Kidney (tissue), 14 donors: ENCODE results near the gene IL17RB. TPM values are rescaled to one million over a fixed set of nuclear protein-coding genes. Genes with fewer than 3 reads are reported as not detected.

Experiments used
- DNase-seq, 5 donors: peaks; one replicate each; pipeline ENCODE4 v3.0.0-alpha.2; 2013 to 2020
- FAIRE-seq: peaks from 2 replicates; lab custom pipeline; 2012; peaks lifted over from hg19 to GRCh38; lab: Jason Lieb, UNC
- H3K27ac ChIP-seq, 2 donors: one replicate each; pipeline ENCODE4 v1.7.0; 2013; ENCODE audit warnings: low read depth in 2 of 2, low read length in 2 of 2, inconsistent platforms in 1 of 2
- H3K27me3 ChIP-seq: one replicate; pipeline ENCODE4 v1.7.1; 2013; ENCODE audit warnings: low read length, inconsistent platforms; ENCODE audit not compliant: control insufficient read depth, insufficient read depth
- H3K36me3 ChIP-seq, 3 donors: one replicate each; pipeline versions ENCODE4 v1.7.0 to v1.7.1; 2013; ENCODE audit warnings: low read length in 3 of 3, control low read depth in 1 of 3, inconsistent platforms in 1 of 3; ENCODE audit not compliant: insufficient read depth in 3 of 3, control insufficient read depth in 2 of 3
- H3K4me1 ChIP-seq, 3 donors: one replicate each; pipeline versions ENCODE4 v1.7.0 to v1.7.1; 2013; ENCODE audit warnings: low read length in 3 of 3, inconsistent platforms in 1 of 3, low read depth in 1 of 3; ENCODE audit not compliant: control insufficient read depth in 2 of 3, insufficient read depth in 2 of 3
- H3K4me3 ChIP-seq, 3 donors: one replicate each; pipeline versions ENCODE4 v1.7.0 to v1.8.1; 2013; ENCODE audit warnings: low read length in 3 of 3, control low read depth in 1 of 3, inconsistent platforms in 1 of 3
- H3K9ac ChIP-seq, 3 donors: one replicate each; pipeline versions ENCODE4 v1.7.0 to v1.7.1; 2013; ENCODE audit warnings: low read length in 3 of 3, control low read depth in 1 of 3, inconsistent platforms in 1 of 3
- H3K9me3 ChIP-seq, 3 donors: one replicate each; pipeline versions ENCODE4 v1.7.0 to v1.7.1; 2013; ENCODE audit warnings: low read length in 3 of 3, control low read depth in 1 of 3, inconsistent platforms in 1 of 3; ENCODE audit not compliant: control insufficient read depth in 2 of 3, insufficient read depth in 1 of 3
- CTCF ChIP-seq: IDR thresholded peaks from 3 replicates; pipeline ENCODE4 v1.5.1; 2012; ENCODE audit warnings: mild to moderate bottlenecking, moderate library complexity, borderline replicate concordance; ENCODE audit not compliant: insufficient read depth; ENCODE audit errors: extremely low read depth
- intact Hi-C: fragments of 100-400 bp; cut with DNase I; formaldehyde crosslinking; loops from one replicate; pipeline ENCODE4 v1.11.1; 2022
- polyA plus RNA-seq: library from polyadenylated mRNA; stranded (reverse); fragments of 350-450 nt; fragmentation: Illumina TruSeq; extraction: RNeasy Lipid Tissue Mini Kit (QIAGEN cat#74804); gene quantifications from one replicate; pipeline ENCODE4 v1.2.3, GENCODE V29; 2014; ENCODE audit warnings: low read depth, low replicate concordance; ENCODE audit not compliant: insufficient read depth
- total RNA-seq: library from RNA; stranded (reverse); fragmentation: NEBNext Ultra II Directional; extraction: Animal tissue kit (Norgen Biotek cat#: 25700); gene quantifications from one replicate; pipeline ENCODE4 v1.2.1, GENCODE V29; 2021
- donor health status: control.
- donor health status: control.
- donor health status: control.
- donor health status: control.
- donor health status: control.
- donor health status: DM: yes; HTN: yes; CAD: no.
- donor health status: Normal renal cell carcinoma (clear cell type).

IL17RB gene
- total and polyA plus RNA-seq, 2 donors from 2014 or later: 27.7 to 87.4 TPM

- H3K9ac ChIP-seq: no peak overlapping the region
- TF ChIP-seq CTCF: no peak
- H3K27ac ChIP-seq: no peak overlapping the region
- FAIRE-seq (no peak), DNase-seq (peak in 1 of 5 donors; percentile 27)
- no peak overlapping the region for H3K4me3 ChIP-seq
- no peaks in the 10 kb centered on the region for H3K27me3 ChIP-seq
- intact Hi-C loops: no loop called here
- H3K36me3 ChIP-seq: peaks cover 0 to 45% (median 22%) of the 10 kb centered on the region in 3 donors
- no peaks in the 10 kb centered on the region for H3K4me1 ChIP-seq
- H3K9me3 ChIP-seq: no peaks in the 10 kb centered on the region
These were observed 29.2 kb upstream of the IL17RB start for GRCh38 chr3:53817211-53817610.

- no peak for FAIRE-seq
These were observed 28.6 kb upstream of the IL17RB start for GRCh38 chr3:53817809-53818208.

DNA sequence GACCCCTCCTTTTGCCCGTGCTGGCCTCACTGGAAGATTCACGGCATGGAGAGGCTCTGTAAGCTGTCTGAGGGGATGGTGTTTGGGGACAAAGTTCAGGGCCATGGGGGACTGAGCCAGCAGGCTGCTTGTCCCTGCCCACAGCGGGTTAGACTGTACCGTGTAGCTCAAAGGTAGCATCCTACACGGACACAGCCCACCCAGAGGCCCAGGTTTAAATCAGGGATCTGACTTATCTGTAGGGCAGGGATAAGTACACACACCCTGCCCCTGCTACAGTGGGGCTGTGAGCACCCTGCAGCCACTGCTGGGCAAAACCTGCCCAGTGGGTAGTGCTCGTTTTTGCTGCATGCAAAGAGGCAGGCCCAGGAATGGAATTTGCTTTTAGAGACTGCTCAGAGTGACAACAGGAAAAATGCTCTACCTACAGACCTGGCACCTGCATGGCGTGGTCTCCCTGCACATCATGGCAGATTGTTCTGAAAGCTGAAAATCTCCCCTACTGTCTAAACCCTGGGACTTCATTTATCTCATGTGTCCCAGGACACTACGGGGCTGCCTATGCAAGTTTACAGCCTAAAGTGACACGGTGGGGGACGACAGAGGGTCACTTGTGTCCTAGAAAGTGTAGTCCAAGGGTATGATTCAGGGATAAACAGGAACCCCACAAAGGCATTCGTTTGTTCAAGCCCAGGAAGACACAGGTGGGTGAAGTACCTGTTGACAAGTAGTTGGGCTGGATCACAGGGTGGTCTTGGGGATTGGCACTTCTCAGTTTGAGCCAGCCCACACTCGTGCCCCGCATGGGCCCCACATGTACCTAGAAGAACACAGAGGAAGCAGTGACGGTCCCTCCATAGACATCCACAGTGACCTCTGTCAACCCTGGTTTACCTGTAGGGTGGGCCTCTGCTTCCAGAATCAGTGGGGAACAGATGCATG is 27.9 kb upstream of the IL17RB start:
- H3K9me3 ChIP-seq: no peaks in the 10 kb centered on the region
- no peak overlapping the region for H3K9ac ChIP-seq
- intact Hi-C loops: no loop called here
- FAIRE-seq: no peak
- no peak overlapping the region for H3K27ac ChIP-seq
- no peak overlapping the region for H3K4me3 ChIP-seq
- H3K36me3 ChIP-seq: peaks cover 0 to 53% (median 22%) of the 10 kb centered on the region in 3 donors
- DNase-seq: peak in 1 of 5 donors; percentile 52
- no peaks in the 10 kb centered on the region for H3K27me3 ChIP-seq
- no peak for TF ChIP-seq CTCF
- H3K4me1 ChIP-seq: no peaks in the 10 kb centered on the region

More at GRCh38 chr3:53817809-53818208, 28.6 kb upstream of the IL17RB start:
- Histone ChIP-seq H3K27ac (no peak overlapping the region), H3K4me1 (no peaks in the 10 kb centered on the region), H3K9ac (no peak overlapping the region), H3K36me3 (peaks cover 0 to 51% (median 22%) of the 10 kb centered on the region in 3 donors), H3K9me3 (no peaks in the 10 kb centered on the region), H3K4me3 (no peak overlapping the region), H3K27me3 (no peaks in the 10 kb centered on the region)
- peak in 1 of 5 donors; percentile 57 for DNase-seq
- intact Hi-C loops: no loop called here
- no peak for TF ChIP-seq CTCF
